GM21717 (cell line): ENCODE measurements around the gene ZNF263.
A peak's percentile ranks its signal among the peaks of the same experiment; 100 is the strongest.

Experiments
- ATAC-seq: cut with Tn5 transposase; IDR thresholded peaks from one replicate; pipeline ENCODE4 v1.9.1; 2021; ENCODE audit warnings: mild to moderate bottlenecking, moderate library complexity; ENCODE audit not compliant: unreplicated experiment

Gene ZNF263

DNA sequence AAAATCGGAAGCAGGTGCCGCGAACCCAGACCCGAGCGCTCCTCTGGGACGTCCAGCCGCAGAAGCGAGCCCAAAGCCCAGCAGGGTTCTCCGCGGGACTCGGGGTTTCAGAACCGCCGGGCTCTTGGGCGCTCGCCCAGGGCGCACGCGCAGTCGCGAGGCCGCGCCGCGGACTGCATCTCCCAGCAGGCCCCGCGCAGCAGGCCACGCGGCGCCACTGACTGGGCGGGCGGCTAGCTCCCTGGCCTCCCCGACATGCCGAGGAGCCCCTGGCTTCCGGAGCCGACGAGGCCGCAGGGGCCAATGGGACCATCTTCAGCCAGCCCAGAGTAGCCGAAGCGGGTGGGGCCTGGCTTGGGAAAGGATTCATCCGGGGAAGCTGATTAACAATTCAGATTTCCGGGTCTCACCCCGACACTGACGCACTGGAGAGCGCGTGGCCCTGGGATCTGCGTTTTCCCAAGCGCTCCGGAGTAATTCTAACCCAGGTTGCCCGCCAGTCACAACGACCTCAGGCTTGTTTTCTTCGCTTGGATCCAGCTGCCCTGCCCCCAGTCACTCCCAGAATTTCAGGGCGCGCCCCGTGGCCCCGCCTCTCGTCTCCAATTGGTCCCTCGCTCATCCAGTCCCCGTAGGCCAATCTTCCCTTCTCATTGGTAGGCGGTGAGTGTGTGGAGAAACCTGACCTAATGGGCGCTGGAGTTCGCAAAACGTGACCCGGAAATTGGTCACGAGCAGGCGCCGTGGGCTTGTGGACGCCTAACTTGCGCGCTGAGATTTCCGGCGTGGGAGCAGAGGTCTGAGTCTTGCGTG lies at the start of gene ZNF263:
TSS of gene ZNF263 (plus strand) at position 762 of the 813 bp plus-strand sequence. CDS start 328 bp downstream, outside the sequence.
- peak; percentile 81 for ATAC-seq

DNA sequence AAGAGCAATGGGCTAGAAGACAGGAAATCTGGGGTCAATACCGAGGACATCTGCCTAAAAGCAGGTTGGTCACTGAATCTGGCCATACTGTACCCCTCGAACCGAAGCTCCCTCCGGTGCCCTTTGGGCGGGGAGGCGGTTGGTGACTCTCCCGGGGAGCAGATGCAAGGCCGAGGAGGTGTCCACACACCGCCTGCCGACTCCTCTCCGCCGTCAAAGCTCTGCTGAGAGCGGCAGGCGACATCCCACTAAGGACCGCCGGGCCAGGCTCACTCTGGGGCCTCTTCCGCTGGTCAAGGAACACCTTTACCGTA lies 48.8 kb upstream of the ZNF263 start:
- ATAC-seq = no peak

DNA sequence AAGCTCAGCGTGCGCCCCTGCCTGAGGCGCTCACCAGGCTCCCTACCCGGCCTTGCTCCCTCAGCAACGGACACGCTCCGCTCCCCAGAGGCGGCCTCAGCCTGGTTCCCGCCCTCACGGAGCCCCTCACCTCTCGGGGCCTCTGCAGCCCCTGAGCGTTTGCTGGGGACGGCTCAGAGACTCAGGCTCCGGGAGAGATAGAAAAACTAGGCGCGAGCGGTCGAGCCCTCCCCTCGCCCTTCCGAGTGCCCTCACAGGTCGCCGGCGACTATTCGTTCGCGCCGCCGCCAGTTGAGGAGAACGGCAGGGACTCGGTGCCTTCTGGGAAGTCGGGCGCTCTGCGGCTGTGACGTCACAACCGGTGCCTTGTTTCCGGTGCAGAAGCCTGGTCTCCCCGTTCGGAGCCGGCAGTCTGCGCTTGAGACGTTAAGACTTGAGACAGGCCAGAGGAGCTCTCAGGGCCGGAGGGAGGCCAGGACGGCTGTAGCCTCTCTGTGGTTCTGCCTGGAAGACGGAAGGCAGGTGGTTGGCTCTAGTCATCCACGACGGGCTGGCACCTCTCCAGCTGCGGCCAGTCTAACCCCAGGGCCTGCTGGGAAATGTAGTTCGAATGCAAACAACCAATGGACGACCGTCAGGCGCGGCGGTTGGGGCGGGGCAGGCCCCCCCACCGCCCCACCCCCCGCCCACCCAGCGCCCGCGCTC lies 48.3 kb upstream of the ZNF263 start, which contains the start of gene ZNF200:
TSS of gene ZNF200 (minus strand) at position 302 of the 705 bp plus-strand sequence. CDS start 1,403 bp downstream, outside the sequence.
- ATAC-seq = peak; percentile 86

DNA sequence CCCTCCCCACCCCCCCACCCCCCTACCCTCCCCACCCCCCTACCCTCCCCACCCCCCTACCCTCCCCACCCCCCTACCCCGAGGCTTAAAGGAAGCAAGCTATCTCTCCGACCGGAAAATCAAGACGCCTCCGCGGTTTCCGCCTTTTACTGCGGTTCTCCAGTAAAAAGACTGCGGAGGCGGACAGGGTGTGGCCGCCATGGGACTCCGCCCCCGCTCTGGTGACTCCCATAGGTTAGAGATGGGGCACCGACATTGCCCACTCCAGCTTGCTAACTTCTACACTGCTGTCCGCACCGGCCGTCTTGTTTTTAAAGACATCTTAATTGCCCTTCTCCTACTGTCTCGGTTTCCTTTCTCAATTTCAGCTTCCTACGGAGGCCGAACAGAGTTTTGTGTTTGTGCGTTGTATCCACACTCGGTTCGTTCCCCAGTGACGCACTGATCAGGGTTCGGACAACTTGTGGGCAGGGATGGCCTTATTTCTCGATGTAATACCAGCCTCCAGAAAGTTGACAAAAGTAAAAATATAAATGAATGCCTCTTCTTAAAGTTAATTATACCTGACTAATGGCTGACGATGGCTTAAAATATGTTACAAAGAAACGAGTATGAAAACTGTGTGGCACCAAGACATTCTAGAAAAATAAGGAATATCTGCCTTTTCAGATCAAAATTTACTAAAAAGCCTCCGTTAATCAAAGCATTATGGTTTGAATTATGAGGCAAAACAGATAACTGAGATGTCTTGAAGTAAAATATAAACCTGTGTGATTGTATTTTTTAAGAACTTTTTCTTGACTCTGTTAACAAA lies 47.2 kb upstream of the ZNF263 start:
- ATAC-seq = no peak

DNA sequence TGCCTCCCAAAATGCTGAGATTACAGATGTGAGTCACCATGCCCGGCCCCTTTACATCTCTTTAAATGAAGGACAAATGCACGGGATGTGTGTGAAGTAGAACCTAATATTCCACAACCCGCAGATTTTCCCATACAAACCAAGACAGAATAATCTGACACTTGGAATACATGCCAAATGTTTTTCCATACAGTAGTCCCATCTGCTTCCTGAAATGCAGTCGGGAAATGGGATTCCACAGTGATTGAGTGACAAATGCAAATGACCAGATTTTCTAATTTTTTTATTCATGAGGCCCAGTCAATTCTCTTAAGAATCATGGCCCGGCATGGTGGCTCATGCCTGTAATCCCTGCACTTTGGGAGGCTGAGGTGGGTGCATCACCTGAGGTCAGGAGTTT lies 41.5 kb upstream of the ZNF263 start:
- no peak for ATAC-seq

DNA sequence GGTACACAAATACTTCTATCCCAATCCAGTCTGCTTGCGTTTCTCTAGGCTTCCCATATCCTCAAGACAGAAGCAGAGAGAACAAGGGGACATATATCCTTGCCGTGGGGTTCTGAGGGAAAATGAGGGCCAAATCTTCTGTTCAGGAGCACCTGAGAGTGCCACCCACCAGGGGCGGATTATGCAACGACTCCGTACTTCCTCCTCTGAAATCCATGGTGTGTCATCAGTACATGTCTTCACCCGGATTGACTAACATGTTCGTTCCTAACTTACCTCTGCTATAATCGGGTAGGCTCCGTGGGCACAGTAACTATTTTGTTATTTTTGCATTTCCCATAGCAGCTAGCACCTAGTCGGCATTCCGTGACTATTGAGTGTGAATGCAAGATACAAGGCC lies 40.6 kb upstream of the ZNF263 start:
- ATAC-seq = no peak

DNA sequence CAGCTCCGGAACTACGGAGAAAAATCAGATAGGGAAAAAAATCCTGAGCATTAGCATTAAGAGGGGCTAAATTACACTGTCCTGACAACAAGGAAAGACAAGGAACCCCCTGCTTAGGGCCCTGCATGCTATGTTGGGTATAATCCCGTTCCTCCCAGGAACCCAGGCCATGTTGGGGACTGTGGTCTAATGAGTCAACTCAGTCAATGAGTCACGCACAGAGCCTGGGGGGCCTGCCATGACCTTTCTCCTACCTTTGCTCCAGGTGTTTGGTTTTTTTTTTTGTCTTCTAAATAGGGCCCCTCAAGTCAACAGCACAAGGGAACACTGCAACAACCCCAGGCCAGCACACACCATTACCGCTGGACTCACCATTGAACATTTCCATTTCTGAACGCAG lies 39.4 kb upstream of the ZNF263 start:
- ATAC-seq = no peak

DNA sequence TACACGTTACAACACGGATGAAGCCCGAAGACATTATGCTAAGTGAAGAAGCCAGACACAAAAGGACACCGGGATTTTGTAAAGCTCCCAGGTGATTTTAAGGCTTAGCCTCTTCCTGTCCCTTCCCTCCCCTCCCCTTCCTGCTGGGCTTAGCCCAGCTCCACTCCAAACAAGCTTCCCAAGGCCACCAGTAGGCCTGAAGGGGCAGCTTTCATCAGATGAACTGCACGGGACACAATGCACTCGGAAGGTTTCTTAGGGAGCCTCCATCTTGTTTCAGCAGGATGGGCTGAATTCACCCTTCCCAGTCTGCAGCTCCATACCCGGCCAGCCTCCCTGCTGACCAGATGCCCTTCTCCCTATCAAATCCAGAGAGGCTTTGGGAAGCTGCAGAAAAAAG lies 37.3 kb upstream of the ZNF263 start:
- ATAC-seq = no peak

DNA sequence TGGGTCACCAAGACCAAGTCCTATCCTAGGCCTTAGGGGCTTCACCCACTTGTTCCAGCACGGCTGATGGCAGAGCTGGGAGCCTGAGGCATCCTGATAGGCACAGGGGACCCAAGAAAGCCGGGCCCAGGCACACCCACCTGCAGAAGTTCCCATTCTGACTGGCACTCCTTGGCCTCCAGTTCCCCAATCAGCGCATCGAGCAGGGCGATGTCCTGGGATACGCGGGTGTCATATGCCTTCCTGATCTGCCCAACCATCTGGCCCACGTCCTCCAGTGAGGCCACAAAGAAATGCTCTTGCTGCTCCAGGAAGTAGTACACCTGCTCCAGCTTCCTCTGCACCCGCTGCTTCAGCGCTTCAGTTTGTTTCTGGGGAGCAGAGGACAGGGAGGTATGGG lies 36.4 kb upstream of the ZNF263 start:
- no peak for ATAC-seq

DNA sequence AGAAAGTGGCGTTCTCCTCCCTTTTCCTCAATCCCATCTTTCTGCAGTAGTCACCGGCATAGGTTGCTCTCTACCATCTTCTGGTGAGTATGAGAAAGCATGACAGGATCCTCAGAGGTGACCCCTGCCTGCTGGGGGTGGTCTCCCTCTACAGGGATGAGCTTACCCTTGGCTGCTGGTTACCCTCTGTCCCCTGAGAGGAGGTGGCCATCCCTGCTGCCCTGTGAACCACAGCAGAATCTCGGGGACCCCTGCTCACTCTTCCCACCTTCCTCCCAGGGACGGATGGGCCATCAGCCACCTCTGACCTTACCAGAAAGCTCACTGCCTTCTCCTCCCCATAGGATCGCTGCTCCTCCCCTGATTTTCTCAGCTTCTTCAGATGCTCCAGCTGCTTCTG lies 34.7 kb upstream of the ZNF263 start:
- ATAC-seq = no peak

DNA sequence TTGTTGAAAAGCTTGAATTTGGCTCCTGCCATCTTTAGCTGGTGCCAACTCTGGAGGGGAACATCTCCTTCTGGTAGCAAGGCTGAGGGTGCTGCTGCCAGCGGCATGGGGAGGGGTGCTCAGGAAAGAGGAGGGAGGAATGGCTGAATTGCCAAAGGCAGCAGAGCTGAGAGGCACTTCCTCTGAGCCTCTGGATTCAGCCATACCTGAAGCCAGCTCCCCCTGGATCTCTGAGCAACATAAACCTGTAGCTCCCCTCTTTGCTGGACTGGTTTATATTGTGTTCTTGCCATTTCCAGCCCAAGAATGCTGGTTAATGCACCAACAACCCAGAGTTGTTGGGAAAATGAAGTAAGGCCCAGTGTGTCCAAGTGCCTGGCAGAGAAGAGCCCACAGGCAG lies 34.3 kb upstream of the ZNF263 start:
- no peak for ATAC-seq

DNA sequence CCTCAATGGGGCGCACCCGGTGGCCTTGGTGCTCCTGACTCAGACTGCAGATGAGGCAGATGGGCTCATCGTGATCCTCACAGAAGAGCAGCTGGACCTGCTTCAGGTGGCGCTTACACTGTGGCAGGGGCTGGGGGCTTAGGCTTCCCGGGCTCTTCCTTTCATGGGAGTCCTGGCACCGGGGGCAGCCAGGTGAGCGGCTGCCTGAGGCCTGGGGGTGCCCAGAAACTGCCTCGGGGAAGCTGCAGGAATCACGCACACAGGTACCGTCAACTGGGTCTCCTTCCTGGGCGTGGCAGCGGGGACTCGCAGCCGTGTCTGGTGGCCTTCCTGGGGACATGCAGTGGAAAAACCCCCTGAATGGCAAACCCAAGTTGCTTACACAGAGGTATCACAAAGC lies 33.8 kb upstream of the ZNF263 start:
- no peak for ATAC-seq

DNA sequence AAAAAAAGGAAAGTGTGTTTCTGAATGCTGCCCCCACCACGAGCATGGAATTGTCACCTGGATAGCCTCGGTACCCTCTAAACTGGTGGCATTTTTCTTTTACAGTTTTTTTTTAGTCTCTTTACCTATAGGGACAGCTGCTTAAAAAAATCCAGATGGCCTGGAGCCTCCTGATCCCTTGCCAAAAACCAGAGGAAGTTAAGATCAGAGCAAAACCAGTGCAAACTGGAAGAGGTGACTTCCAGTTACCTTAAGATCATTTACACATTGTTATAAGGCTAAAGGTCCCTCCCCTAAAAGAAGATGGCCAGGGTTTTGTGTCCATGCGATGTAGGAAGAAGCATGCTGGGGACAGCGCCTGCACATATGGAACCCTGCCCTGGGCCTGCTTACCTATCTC lies 30.3 kb upstream of the ZNF263 start:
- ATAC-seq = no peak

DNA sequence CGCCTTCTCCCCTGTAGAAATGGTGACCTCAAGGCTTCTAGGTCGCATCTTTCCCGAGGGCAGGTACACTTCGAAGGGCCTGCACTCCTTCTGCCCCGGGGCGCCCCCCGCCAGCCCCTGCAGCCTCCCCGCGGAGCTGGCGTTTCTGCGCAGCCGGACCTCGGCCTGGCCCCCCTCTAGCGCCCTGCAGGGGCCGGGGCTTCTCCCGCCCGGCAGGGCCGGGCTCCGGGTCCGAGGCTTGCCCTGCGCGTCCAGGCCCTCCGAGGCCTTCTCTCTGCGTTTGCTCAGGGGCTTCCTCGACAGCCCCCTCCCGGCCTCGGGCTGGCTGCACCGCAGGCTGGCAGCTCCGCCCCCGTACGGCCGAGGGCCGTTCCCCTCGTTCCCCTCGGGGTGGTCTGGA lies 29.0 kb upstream of the ZNF263 start:
- ATAC-seq = no peak

DNA sequence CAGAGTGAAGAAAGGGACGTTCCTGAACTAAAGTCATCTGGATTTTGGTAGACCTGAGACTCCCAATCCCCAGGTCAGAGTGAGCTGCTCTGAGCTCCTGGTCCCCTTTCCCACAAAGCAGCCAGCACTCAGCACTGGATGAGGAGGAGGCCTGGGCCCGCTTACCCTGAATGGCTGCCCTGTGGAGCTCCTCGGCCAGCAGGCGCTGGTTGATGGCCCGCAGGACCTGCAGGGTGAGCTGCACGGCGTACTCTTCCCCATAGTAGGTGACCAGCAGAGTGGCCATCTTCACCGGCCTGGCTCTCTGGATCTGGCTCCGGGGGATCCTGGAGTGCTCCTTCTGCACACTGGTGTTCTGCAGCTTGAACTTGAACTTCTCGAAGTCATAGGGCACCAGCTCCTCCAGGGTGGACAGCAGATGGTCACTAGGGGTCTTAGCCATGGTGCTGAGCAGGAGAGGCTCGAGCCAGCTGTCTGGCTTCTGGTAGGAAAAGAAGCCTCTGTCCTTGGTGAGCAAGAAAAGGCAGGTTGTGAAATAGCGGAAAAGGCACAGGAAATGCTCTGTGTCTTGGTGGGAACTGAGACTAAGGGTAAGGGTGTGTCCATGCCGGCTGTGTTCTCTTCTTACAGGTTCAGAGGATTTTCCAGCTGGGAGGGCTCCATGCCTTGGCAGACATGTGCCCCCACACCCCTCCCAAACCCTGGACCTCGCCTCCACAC lies 27.0 kb upstream of the ZNF263 start, which contains the start of gene MEFV:
TSS of gene MEFV (minus strand) at position 488 of the 720 bp plus-strand sequence. CDS start at position 442, 46 bp downstream.
- no peak for ATAC-seq

DNA sequence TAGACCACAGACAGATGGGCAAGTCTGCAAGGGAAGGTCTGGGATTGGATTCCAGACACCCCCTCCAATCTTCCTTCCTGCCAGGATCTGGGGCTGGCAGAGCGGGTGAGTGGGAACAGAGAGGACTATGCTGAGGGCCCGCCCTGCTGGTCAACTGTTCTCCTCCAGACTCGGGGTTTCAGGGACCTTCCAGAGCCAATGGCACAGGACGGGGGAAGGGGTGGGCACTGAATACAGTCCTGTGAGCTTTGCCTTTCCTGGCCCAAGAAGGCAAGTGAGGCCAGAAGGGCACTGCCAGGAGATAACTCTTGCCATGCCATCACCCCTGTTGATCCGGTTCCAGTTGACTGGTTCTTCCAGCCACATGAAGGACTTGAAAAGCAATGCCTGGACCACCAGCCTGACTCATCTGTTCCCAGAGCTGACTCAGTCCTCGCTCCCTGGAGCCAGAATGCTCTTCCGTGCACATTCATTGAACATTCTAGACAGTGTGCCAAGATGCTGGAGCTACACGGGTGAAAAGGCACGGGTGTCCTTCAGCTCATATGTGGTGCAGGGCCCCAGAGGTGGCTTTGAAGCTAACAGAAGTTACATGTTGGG lies 26.3 kb upstream of the ZNF263 start:
- ATAC-seq = no peak

DNA sequence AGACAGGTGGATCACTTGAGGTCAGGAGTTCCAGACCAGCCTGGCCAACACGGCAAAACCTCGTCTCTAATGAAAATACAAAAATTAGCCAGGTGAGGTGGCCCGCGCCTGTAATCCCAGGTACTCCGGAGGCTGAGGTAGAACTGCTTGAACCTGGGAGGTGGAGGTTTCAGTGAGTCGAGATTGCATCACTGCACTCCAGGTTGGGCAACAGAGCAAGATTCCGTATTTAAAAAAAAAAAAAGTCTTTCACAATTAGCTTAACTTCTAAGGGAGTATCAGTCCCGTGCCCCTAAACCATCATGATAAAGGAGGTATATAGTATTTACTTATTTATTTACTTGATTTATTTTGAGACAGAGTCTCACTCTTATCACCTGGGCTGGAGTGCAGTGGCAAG lies 23.5 kb upstream of the ZNF263 start:
- no peak for ATAC-seq

DNA sequence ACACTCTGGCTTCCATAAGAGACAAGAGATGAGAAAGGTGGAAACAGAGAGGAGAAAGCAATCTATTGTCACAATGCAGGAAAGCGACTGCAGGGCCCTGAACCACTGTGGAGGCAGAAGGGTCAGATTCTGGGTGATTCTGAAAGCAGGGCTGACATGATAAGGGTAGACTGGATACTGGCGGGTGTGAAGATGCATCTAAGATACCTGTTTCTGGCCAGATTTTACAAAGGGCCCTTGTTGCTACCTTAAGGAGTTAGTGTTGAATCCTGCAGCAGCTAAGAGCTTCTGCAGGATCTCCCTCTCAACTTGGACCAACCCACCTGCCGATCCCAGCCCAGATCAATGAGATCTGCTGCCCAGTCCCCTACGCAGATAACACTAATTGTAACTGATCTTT lies 20.8 kb upstream of the ZNF263 start:
- no peak for ATAC-seq

DNA sequence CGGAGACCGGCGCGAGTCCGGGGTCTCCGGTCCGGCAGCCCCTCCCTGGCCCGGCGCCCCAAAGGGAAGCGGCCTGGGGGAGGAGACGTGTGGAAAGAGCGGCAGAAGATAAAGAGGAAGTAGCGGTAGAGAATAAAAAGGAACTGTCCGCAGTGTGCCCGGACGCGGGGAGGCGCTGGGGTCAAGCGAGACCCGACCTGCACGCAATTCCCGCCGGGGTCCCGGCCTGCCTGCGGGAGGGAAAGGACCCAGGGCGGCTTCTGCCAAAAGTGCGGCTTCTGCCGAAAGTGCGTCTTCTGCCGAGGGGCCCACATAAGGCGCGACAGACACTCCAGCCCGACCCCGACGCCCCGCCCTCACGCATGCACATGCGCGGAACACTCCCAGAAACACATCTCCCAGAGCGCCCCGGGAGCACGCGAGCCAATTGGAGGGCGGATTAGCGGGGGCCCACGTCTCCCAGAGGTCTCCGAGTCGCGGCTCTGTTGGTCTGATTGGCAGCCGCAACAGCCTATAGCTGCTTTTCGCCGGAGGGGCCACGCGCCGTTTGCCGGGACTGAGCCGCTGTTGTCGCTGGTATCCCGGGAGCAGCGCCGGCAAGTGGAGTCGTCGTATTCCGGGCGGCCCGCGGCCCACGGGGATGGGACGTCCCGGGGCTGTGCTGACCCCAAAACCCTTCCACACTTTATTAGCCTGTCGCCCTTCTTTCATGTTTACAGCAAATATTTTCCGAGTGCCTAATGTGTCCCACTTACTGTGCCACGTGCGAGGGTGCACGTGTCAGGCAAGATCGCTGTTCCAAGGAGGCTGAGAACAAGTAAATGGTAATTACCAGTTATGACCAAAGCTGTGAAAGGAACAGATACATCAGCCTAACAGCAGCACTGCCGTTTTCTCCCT lies 18.9 kb upstream of the ZNF263 start:
- peak; percentile 82 for ATAC-seq
